ENCODE data around the gene CCDC17. TPM values are rescaled to one million over a fixed set of nuclear protein-coding genes. Genes with fewer than 3 reads are reported as not detected.

CCDC17 gene
- total RNA-seq, 1 donor from 2014 or later, result 2.5 TPM

DNA sequence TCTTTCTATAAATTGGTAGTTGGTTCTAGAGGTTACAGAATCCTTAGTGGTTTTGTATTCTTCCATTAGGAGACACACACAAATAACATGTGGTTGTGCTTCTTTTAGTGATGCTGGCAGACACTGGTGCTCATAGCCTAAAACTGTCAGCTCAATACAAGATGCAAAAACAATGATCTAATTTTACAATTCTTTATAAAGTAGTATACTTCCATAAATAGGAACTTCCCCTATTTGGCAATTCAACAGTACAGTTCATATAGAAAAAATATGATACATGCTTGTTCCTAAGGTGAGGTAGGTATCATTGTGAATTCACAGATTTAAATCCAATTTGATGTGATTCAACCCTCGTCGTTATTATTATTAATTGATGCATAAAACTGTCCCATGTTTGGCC is 20.8 kb upstream of the CCDC17 start:
- H3K4me3 Mint-ChIP-seq (ENCODE audit: low read depth), result no peak overlapping the region
- intact Hi-C loops (cut with micrococcal nuclease), result no loop called here
- no peak for DNase-seq (ENCODE audit: low spot score)
- no peak overlapping the region for H3K27ac Mint-ChIP-seq
- H3K4me1 Mint-ChIP-seq (ENCODE audit: low read depth), result peaks cover 2% of the 10 kb centered on the region
- H3K36me3 Mint-ChIP-seq (ENCODE audit: low read depth), result peaks cover 45% of the 10 kb centered on the region
- no peaks in the 10 kb centered on the region for H3K9me3 Mint-ChIP-seq
- no peaks in the 10 kb centered on the region for H3K27me3 Mint-ChIP-seq (ENCODE audit: low read depth)

DNA sequence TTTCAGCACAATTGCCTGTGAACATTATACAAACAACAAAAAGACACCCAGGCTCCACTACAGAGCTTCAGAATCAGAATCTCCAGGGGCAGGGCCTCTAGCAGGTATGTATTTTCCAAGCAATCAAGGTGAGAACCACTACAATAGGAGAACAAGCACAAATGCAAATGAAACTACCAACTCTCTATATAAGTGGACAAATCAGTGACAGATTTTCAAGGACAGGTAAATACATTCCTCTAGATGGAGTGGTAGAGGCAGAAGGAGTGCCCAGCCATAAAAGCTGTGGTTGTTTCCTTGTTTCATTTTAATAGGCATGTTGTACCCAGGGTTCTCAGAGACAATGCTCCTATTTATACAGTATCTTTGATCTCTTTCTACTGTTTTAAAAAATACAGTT is 20.1 kb upstream of the CCDC17 start:
- Mint-ChIP-seq H3K9me3 (no peaks in the 10 kb centered on the region), H3K36me3 (ENCODE audit: low read depth) (peaks cover 44% of the 10 kb centered on the region), H3K27ac (no peak overlapping the region), H3K27me3 (ENCODE audit: low read depth) (no peaks in the 10 kb centered on the region), H3K4me3 (ENCODE audit: low read depth) (no peak overlapping the region), H3K4me1 (ENCODE audit: low read depth) (peaks cover 2% of the 10 kb centered on the region)
- no peak for DNase-seq (ENCODE audit: low spot score)
- intact Hi-C loops (cut with micrococcal nuclease), result no loop called here

DNA sequence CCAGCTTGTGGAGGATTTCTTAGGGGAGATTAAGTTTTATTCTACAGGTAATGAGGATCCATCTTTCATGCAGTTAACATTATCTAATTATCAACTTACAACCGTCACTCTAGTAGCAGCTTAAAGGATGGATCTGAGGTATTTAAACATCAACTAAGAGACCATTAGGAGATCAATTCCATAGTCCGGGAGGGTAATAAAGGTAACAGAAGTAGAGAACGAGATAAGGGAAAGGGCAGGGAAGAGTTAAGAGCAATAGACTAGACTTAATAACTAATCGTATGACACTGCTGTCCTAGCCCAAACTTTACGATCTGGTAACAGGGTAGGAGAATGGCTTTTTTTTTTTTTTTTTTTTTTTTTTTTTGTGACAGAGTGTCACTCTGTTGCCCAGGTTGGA is 19.5 kb upstream of the CCDC17 start:
- intact Hi-C loops (cut with micrococcal nuclease), result no loop called here
- no peak overlapping the region for H3K4me3 Mint-ChIP-seq (ENCODE audit: low read depth)
- no peaks in the 10 kb centered on the region for H3K9me3 Mint-ChIP-seq
- no peaks in the 10 kb centered on the region for H3K27me3 Mint-ChIP-seq (ENCODE audit: low read depth)
- no peak overlapping the region for H3K27ac Mint-ChIP-seq
- no peak for DNase-seq (ENCODE audit: low spot score)
- peaks cover 2% of the 10 kb centered on the region for H3K4me1 Mint-ChIP-seq (ENCODE audit: low read depth)
- H3K36me3 Mint-ChIP-seq (ENCODE audit: low read depth), result peaks cover 42% of the 10 kb centered on the region

DNA sequence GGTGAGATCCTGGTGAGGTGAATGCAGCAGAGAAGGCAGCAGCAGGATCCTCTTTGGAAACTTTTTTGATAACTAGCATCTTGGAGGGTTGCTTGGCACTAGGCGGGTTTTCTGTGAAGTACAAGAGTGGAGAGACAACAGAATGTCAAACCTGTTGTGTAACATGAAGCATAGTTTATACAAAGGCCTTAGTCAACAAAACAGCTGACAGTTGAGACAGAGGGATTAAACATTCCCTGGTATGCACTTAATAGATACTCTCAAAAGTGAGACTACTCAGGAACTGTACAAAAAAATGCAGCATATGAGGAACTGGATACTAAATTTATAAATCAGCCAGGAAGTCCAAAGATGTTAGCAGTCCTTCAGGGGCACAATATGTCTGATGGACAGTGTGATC is 16.4 kb upstream of the CCDC17 start:
- H3K4me3 Mint-ChIP-seq (ENCODE audit: low read depth), result no peak overlapping the region

DNA sequence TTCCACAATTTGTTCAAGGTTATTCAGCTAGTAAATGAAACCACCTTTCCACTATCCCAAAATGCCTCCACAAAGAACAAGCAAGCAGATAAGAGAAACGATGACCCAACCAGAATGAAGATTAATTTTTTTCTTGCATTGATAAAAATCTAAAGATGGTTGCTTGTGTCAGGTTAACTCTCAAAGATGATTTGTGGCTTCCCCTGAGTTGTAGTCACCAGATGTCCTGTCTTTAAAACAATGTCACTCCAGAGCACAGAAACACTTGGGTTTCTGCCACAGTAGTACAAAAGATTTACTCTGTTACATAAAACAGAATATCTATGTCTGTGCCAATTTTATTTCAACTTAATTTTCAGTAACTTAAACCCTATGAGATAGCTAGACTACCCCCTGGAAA is 11.4 kb upstream of the CCDC17 start:
- no peaks in the 10 kb centered on the region for H3K27me3 Mint-ChIP-seq (ENCODE audit: low read depth)
- no peaks in the 10 kb centered on the region for H3K9me3 Mint-ChIP-seq
- no peak for DNase-seq (ENCODE audit: low spot score)
- no peaks in the 10 kb centered on the region for H3K4me1 Mint-ChIP-seq (ENCODE audit: low read depth)
- H3K27ac Mint-ChIP-seq, result no peak overlapping the region
- H3K36me3 Mint-ChIP-seq (ENCODE audit: low read depth), result peaks cover 36% of the 10 kb centered on the region
- intact Hi-C loops (cut with micrococcal nuclease), result no loop called here
- H3K4me3 Mint-ChIP-seq (ENCODE audit: low read depth), result no peak overlapping the region

More for the DNA sequence above, 16.4 kb upstream of the CCDC17 start:
- peak overlapping the region; percentile 25 for H3K27ac Mint-ChIP-seq
- DNase-seq (ENCODE audit: low spot score), result no peak
- H3K27me3 Mint-ChIP-seq (ENCODE audit: low read depth), result no peaks in the 10 kb centered on the region
- peaks cover 2% of the 10 kb centered on the region for H3K4me1 Mint-ChIP-seq (ENCODE audit: low read depth)
- intact Hi-C loops (cut with micrococcal nuclease), result no loop called here
- H3K36me3 Mint-ChIP-seq (ENCODE audit: low read depth), result peaks cover 27% of the 10 kb centered on the region
- no peaks in the 10 kb centered on the region for H3K9me3 Mint-ChIP-seq

DNA sequence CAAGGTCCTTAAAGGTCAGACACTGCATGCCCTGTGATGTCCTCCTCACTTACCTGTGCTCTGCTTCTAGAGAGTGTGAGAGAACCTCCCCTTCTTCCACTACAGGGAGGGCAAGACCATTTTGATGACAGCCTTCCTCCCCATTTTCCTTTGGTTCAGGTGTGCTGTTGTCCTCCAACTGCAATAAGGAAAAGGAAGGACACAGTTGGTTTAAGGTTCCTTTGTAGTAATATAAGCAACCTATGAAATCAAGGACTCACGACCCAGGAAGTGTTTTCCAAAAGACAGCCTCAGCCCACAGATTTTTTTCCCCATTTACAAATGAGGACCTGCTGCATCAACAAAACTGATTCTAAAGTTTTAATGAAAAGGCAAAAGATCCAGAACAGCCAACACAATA is 6.6 kb upstream of the CCDC17 start:
- H3K27me3 Mint-ChIP-seq (ENCODE audit: low read depth), result no peaks in the 10 kb centered on the region
- peaks cover 63% of the 10 kb centered on the region for H3K36me3 Mint-ChIP-seq (ENCODE audit: low read depth)
- H3K27ac Mint-ChIP-seq, result no peak overlapping the region
- H3K4me1 Mint-ChIP-seq (ENCODE audit: low read depth), result no peaks in the 10 kb centered on the region
- H3K4me3 Mint-ChIP-seq (ENCODE audit: low read depth), result no peak overlapping the region
- DNase-seq (ENCODE audit: low spot score), result no peak
- H3K9me3 Mint-ChIP-seq, result no peaks in the 10 kb centered on the region
- intact Hi-C loops (cut with micrococcal nuclease), result no loop called here

DNA sequence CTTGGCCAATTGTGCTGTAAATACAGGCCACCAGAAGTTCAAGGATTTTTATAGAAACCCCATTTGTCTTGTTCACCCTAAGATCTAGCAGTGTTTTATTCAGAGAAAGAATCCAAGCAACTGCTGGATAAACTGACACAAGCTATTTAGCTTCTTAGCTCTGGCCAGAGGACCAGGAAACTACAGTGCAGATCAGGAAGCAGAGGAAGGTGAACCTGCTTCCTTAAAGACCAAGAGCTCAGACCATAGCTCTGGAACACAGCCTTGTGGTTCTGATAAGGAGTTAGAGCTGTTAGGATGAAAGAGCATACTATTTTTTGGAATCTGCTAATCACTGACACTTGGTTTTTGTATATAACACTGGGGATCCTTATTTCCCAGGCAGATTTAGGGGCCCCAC is 5.2 kb upstream of the CCDC17 start:
- intact Hi-C loops (cut with micrococcal nuclease), result no loop called here
- Mint-ChIP-seq H3K36me3 (ENCODE audit: low read depth) (peaks cover 64% of the 10 kb centered on the region), H3K4me1 (ENCODE audit: low read depth) (no peaks in the 10 kb centered on the region)

DNA sequence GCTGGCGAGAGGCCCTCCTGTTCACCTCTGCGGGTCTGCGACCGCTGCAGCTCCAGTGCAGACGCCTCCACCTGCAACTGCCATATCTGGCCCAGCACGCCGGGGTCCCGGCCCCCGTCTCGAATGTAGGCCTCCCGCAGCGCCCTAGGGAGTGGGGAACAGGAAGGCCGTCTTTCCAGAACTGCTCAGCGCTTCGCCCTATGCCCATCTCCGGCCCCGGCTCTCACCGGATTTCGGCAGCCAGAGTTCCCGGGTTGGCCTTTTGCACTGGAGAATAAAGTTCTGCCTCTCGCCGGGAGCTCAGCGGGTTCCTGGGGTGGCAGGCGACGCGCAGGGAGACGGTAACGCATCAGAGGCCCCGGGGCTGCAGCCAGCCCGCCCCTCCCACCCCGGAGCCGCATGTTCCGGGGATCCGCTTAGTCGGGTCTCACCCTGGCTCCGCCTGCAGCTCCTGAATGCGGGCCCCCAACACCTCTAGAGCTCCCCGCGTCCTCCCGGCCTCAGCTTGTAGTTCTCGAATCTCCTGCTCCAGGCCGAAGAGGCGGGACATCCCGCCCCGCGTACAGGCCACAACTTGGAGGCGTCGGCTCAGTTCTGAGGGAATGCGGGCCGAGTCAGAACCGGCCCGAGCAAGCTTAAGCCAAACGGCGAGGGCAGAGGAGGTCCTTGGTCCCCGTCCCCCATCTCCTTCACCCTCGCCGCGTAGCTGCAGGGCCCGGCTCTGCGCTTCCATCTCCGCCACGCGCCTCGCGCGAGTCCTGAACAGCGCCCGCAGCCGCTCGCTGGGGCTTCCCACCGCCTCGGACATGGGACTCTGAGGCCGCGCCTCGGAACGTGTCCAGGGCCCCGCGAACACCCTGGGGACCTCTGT is 1.1 kb downstream of the CCDC17 start:
- no peaks in the 10 kb centered on the region for H3K4me1 Mint-ChIP-seq (ENCODE audit: low read depth)
- H3K4me3 Mint-ChIP-seq (ENCODE audit: low read depth), result no peak overlapping the region
- H3K9me3 Mint-ChIP-seq, result no peaks in the 10 kb centered on the region
- intact Hi-C loops (cut with micrococcal nuclease), result no loop called here
- no peaks in the 10 kb centered on the region for H3K27me3 Mint-ChIP-seq (ENCODE audit: low read depth)
- DNase-seq (ENCODE audit: low spot score), result no peak
- H3K27ac Mint-ChIP-seq, result no peak overlapping the region
- peaks cover 40% of the 10 kb centered on the region for H3K36me3 Mint-ChIP-seq (ENCODE audit: low read depth)

More for the DNA sequence above, 5.2 kb upstream of the CCDC17 start:
- DNase-seq (ENCODE audit: low spot score), result no peak
- Mint-ChIP-seq H3K27me3 (ENCODE audit: low read depth) (no peaks in the 10 kb centered on the region), H3K27ac (no peak overlapping the region), H3K4me3 (ENCODE audit: low read depth) (no peak overlapping the region), H3K9me3 (no peaks in the 10 kb centered on the region)

DNA sequence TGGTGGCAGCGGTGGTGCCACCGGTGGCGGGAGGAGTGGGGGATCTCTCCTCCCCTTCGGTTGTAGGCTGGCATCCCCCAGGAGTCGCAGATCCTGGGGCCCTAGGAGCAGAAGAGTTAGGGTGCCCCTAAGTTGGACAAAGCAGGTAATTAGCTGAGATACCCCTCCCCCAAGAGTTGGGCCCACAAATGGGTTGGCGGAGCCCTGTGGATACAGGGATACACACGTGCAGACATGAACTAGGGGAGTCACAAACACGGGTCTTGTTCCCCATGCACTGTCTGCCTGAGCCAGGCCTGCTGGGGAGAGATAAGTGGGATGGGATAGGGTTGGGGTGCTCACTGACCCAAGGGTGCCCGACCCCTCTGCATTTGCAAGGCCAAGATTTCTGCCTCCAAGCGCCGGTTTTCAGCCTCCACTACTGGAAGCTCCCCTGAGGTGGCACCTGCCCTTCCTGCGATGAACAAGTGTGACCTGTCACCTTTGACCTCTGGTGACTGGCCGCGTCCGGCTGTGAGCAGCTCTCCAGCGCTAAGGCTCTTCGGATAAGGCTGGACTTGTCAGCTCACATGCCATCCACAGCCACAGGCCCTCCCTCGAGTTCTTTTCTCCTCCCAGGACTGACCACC is 1.8 kb downstream of the CCDC17 start:
- no peak overlapping the region for H3K27ac Mint-ChIP-seq
- no peak for DNase-seq (ENCODE audit: low spot score)
- no peak overlapping the region for H3K4me3 Mint-ChIP-seq (ENCODE audit: low read depth)
- no peaks in the 10 kb centered on the region for H3K4me1 Mint-ChIP-seq (ENCODE audit: low read depth)
- intact Hi-C loops (cut with micrococcal nuclease), result no loop called here
- no peaks in the 10 kb centered on the region for H3K9me3 Mint-ChIP-seq
- no peaks in the 10 kb centered on the region for H3K27me3 Mint-ChIP-seq (ENCODE audit: low read depth)
- peaks cover 40% of the 10 kb centered on the region for H3K36me3 Mint-ChIP-seq (ENCODE audit: low read depth)

DNA sequence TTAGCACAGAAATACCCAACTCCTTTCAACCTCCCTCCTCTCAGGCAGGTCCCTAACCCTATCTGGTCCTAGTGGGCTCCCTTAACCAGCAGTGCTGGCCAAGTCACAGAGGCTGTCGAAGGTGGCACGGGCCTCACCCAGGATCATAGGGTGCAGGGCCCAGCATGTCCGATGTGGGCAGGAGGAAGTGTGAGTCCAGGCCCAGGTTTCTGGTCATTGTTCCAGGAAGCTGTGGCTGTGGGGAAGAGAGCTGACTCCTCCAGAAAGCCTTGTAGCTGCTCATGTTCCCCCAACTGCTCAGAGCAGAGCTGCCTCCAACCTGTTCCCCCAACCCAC is 2.4 kb downstream of the CCDC17 start:
- DNase-seq (ENCODE audit: low spot score), result no peak
- no peak overlapping the region for H3K4me3 Mint-ChIP-seq (ENCODE audit: low read depth)
- H3K27me3 Mint-ChIP-seq (ENCODE audit: low read depth), result no peaks in the 10 kb centered on the region
- H3K36me3 Mint-ChIP-seq (ENCODE audit: low read depth), result peaks cover 43% of the 10 kb centered on the region
- H3K27ac Mint-ChIP-seq, result no peak overlapping the region
- intact Hi-C loops (cut with micrococcal nuclease), result no loop called here
- no peaks in the 10 kb centered on the region for H3K9me3 Mint-ChIP-seq
- H3K4me1 Mint-ChIP-seq (ENCODE audit: low read depth), result no peaks in the 10 kb centered on the region

DNA sequence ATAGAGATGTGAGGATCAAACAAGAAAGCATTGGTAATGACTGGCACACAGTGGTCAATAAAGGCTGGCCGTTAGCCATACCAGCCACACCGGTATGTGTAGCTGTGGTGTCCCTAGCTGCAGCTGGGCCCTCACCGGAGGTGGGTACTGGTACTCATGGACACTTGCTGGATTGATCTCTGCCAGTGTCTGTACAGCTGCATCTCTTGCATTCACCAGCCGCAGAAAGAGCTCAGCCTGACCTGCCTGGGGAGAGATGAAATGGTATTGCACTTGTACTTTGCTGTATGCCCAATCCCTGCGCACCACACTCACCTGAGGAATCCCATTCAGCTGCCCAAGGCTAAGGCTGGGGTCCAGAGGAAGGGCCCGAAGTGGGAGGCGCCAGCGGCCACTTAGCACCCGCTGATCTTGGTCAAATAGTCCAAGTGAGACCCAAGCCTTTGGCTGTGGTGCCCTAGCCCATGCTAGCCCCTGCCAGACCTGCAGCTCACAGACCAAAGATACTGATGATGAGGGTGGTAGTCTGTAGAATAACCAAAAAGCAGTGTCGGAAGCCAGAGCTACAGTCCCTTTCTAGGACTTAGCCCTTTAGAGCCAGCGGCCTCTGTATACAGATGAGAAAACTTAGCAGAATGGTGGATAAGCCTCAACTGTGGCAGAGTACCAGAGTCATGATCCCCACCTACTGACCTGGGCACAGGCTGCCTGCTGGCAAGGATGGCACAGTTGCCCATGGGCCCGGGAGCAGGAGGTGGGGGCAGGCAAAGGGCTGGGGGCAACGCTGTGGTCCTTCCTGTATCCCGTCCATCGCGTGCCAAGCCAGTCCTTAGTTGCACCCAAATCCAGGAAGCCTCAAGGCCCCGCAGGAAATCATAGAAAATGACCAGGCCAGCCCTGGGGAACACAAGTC is 3.0 kb downstream of the CCDC17 start:
- no peaks in the 10 kb centered on the region for H3K4me1 Mint-ChIP-seq (ENCODE audit: low read depth)
- intact Hi-C loops (cut with micrococcal nuclease), result no loop called here
- H3K27ac Mint-ChIP-seq, result peak overlapping the region; percentile 39
- no peak for DNase-seq (ENCODE audit: low spot score)
- H3K27me3 Mint-ChIP-seq (ENCODE audit: low read depth), result no peaks in the 10 kb centered on the region
- no peaks in the 10 kb centered on the region for H3K9me3 Mint-ChIP-seq
- H3K4me3 Mint-ChIP-seq (ENCODE audit: low read depth), result no peak overlapping the region
- H3K36me3 Mint-ChIP-seq (ENCODE audit: low read depth), result peaks cover 48% of the 10 kb centered on the region

DNA sequence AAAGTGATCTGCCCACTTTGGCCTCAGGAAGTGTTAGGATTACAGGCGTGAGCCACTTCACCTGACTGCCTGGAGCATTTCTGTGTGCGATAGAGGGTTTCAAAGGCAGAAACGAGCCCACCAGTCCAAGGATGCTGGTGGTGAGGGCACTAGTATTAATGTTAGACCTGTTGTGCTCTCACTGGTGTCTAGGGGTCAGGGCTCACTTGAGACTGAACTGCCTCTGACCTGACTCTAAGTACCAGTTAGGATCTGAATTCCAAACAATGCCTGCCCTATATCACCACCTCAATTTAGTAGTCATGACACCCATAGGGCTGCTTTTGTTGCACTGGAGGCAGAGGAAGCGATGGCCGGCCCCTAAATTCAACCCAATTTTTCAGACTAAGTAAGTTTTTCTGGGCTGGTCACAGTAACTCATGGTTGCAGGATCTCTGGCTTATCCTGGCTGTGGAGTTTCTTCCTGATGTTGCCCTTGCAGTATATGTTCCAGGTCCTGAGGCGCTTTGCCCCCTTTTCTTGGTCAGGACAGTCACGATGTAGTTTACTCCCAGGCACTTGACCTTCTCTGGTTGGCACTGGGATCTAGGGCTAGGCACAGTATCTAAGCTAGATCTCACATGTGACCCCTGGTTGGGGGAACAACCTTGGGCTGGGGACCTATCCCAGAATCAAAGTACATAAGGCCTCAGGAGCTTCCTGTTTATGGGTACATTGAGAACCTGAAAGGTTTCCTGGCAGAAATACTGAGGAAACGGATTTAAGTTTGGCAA is 4.5 kb downstream of the CCDC17 start:
- no peaks in the 10 kb centered on the region for H3K4me1 Mint-ChIP-seq (ENCODE audit: low read depth)

More for the DNA sequence above, 4.5 kb downstream of the CCDC17 start:
- H3K27me3 Mint-ChIP-seq (ENCODE audit: low read depth), result no peaks in the 10 kb centered on the region
- no peak overlapping the region for H3K4me3 Mint-ChIP-seq (ENCODE audit: low read depth)
- peaks cover 55% of the 10 kb centered on the region for H3K36me3 Mint-ChIP-seq (ENCODE audit: low read depth)
- intact Hi-C loops (cut with micrococcal nuclease), result no loop called here
- DNase-seq (ENCODE audit: low spot score), result no peak
- no peaks in the 10 kb centered on the region for H3K9me3 Mint-ChIP-seq
- H3K27ac Mint-ChIP-seq, result no peak overlapping the region

Data from activated T-helper 2 cell treated with anti-CD3 and anti-CD28 coated beads, Interferon-gamma antibody, Interleukin-2, Interleukin-4, amounts not matched to agents 10 μg/mL and 5 μg/mL and 100 μg/mL, durations not matched to agents 14 hours and 24 hours and 36 hours (primary cell).